Adrenal gland (tissue), 5 donors: ENCODE measurements around the gene PRKCZ.

Experiments used
- CTCF ChIP-seq, 6 experiments: fragments of 450-650 bp in 4 of 6; fragments of 200-600 bp in 2 of 6; sonication (generic) in 1 of 6; IDR thresholded peaks; 1 replicate in 5 of 6; 2 replicates in 1 of 6; pipeline versions ENCODE4 v1.5.1 to v1.8.0; 2016 to 2021; ENCODE audit warnings: antibody characterized with exemption in 6 of 6, mild to moderate bottlenecking in 2 of 6, moderate library complexity in 1 of 6
- POLR2A ChIP-seq, 2 donors: fragments of 450-650 bp; IDR thresholded peaks; one replicate each; pipeline ENCODE4 v1.6.1; 2017; ENCODE audit warnings: antibody characterized with exemption in 2 of 2, mild to moderate bottlenecking in 2 of 2, moderate library complexity in 1 of 2
- donor health status: DM: no; HTN: no; CAD: no.

DNA sequence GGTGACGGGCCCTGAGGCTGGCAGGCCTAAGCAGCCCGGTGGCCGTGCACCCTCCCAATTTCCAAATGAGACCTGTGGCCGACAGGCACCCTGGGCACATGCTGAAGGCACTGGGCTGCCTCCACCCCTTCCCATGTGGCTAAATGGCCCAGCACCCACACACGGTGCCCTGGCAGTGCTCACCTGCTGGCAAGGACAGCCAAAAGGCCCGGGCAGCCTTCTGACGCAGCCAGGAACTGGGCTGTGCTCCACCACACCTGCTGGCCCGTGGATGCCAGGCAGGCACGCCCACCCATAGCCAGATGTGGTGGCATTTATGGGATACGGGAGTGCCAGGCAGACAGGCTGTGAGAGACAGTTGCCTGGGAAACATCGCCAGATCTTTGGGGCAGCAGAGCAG, 148.4 kb downstream of the PRKCZ start:
- TF ChIP-seq CTCF (IDR thresholded peaks at IDR 0.05) (no peak), POLR2A (IDR thresholded peaks at IDR 0.05) (no peak)
